Activated CD4-positive, alpha-beta memory T cell treated with anti-CD3 and anti-CD28 coated beads for 36 hours (primary cell): ENCODE results near the gene SND1. TPM values are rescaled to one million over a fixed set of nuclear protein-coding genes. Genes with fewer than 3 reads are reported as not detected.

Experiments used
- CTCF ChIA-PET: fragments of 350-600 bp; sonication (Branson Sonifier 250); formaldehyde crosslinking; loops from one replicate; lab custom pipeline; 2021; ENCODE audit warnings: antibody characterized with exemption, inconsistent platforms; lab: Charles Lee
- POLR2A ChIA-PET: fragments of 350-600 bp; sonication (Branson Sonifier 250); formaldehyde crosslinking; loops from one replicate; lab custom pipeline; 2021; ENCODE audit warnings: antibody characterized with exemption; lab: Charles Lee
- DNase-seq: peaks from one replicate; pipeline ENCODE4 v3.0.0-alpha.2; 2020
- H3K27ac Mint-ChIP-seq: one replicate; pipeline ENCODE4 v1.8.0; 2021; ENCODE audit warnings: mixed read lengths
- H3K27me3 Mint-ChIP-seq: one replicate; pipeline ENCODE4 v1.8.0; 2021; ENCODE audit warnings: mixed read lengths
- H3K36me3 Mint-ChIP-seq: one replicate; pipeline ENCODE4 v1.8.0; 2021; ENCODE audit warnings: mixed read lengths
- H3K4me1 Mint-ChIP-seq: one replicate; pipeline ENCODE4 v1.8.0; 2021; ENCODE audit warnings: low read depth, mixed read lengths
- H3K4me3 Mint-ChIP-seq: one replicate; pipeline ENCODE4 v1.8.0; 2021; ENCODE audit warnings: mild to moderate bottlenecking, mixed read lengths
- H3K9me3 Mint-ChIP-seq: one replicate; pipeline ENCODE4 v1.8.0; 2021; ENCODE audit warnings: mixed read lengths
- intact Hi-C: fragments of 100-400 bp; cut with micrococcal nuclease; formaldehyde crosslinking; loops from one replicate; pipeline ENCODE4 v1.15.1; 2023
- total RNA-seq, 2 experiments: library from RNA; stranded (reverse); gene quantifications; one replicate each; pipeline ENCODE4 v1.2.3, GENCODE V29; 2021

Gene SND1
- total RNA-seq, 2 experiments from 2014 or later: 208 to 235 TPM

- intact Hi-C loops: no loop called here
- POLR2A ChIA-PET: no interaction called here
- H3K9me3 Mint-ChIP-seq: no peaks in the 10 kb centered on the region
- no peak for DNase-seq
- H3K27ac Mint-ChIP-seq: no peak overlapping the region
- peaks cover 22% of the 10 kb centered on the region for H3K4me1 Mint-ChIP-seq
- H3K27me3 Mint-ChIP-seq: no peaks in the 10 kb centered on the region
- CTCF ChIA-PET: interaction anchor here (1.5 kb wide), 1 partner anchor 13 kb away, joined by 3 read pairs; no protein-coding TSS in a partner anchor
- peaks cover 27% of the 10 kb centered on the region for H3K36me3 Mint-ChIP-seq
- H3K4me3 Mint-ChIP-seq: no peak overlapping the region
These were observed 233.3 kb downstream of the SND1 start for GRCh38 chr7:127885222-127885772.

- no peaks in the 10 kb centered on the region for H3K27me3 Mint-ChIP-seq
- ChIA-PET CTCF (interaction anchor here (1.5 kb wide), 1 partner anchor 13 kb away, joined by 3 read pairs; no protein-coding TSS in a partner anchor), POLR2A (no interaction called here)
- peaks cover 21% of the 10 kb centered on the region for H3K4me1 Mint-ChIP-seq
- no peak overlapping the region for H3K27ac Mint-ChIP-seq
- H3K4me3 Mint-ChIP-seq: no peak overlapping the region
- intact Hi-C loops: no loop called here
- no peak for DNase-seq
- H3K9me3 Mint-ChIP-seq: no peaks in the 10 kb centered on the region
- peaks cover 30% of the 10 kb centered on the region for H3K36me3 Mint-ChIP-seq
These were observed 233.8 kb downstream of the SND1 start for GRCh38 chr7:127885843-127886242.

- peaks cover 21% of the 10 kb centered on the region for H3K4me1 Mint-ChIP-seq
These were observed 234.3 kb downstream of the SND1 start for GRCh38 chr7:127886248-127886647.

GRCh38 chr7:127887096-127887495 is 235.1 kb downstream of the SND1 start:
- Mint-ChIP-seq H3K27me3 (no peaks in the 10 kb centered on the region), H3K4me1 (peaks cover 18% of the 10 kb centered on the region), H3K4me3 (no peak overlapping the region), H3K27ac (no peak overlapping the region), H3K36me3 (peaks cover 38% of the 10 kb centered on the region), H3K9me3 (no peaks in the 10 kb centered on the region)
- intact Hi-C loops: no loop called here
- DNase-seq: no peak
- ChIA-PET POLR2A (interaction anchor here (1.2 kb wide), 1 partner anchor 19 kb away, joined by 3 read pairs; no protein-coding TSS in a partner anchor), CTCF (no interaction called here)

More at GRCh38 chr7:127886248-127886647, 234.3 kb downstream of the SND1 start:
- Mint-ChIP-seq H3K36me3 (peaks cover 30% of the 10 kb centered on the region), H3K27me3 (no peaks in the 10 kb centered on the region), H3K4me3 (no peak overlapping the region), H3K27ac (no peak overlapping the region), H3K9me3 (no peaks in the 10 kb centered on the region)
- ChIA-PET POLR2A (interaction anchor here (1.2 kb wide), 1 partner anchor 20 kb away, joined by 3 read pairs; no protein-coding TSS in a partner anchor), CTCF (interaction anchor here (1.5 kb wide), 1 partner anchor 14 kb away, joined by 3 read pairs; no protein-coding TSS in a partner anchor)
- intact Hi-C loops: no loop called here
- no peak for DNase-seq

- intact Hi-C loops: no loop called here
- Mint-ChIP-seq H3K4me1 (peaks cover 18% of the 10 kb centered on the region), H3K4me3 (no peak overlapping the region), H3K9me3 (no peaks in the 10 kb centered on the region), H3K36me3 (peaks cover 42% of the 10 kb centered on the region), H3K27me3 (no peaks in the 10 kb centered on the region), H3K27ac (no peak overlapping the region)
- POLR2A ChIA-PET: no interaction called here
- CTCF ChIA-PET: interaction anchor here (0.6 kb wide), 1 partner anchor 179 kb away, joined by 3 read pairs; no protein-coding TSS in a partner anchor
- DNase-seq: no peak
These were observed 235.6 kb downstream of the SND1 start for GRCh38 chr7:127887631-127888030.

- ChIA-PET CTCF (no interaction called here), POLR2A (no interaction called here)
- no peak for DNase-seq
- no peak overlapping the region for H3K27ac Mint-ChIP-seq
- peaks cover 22% of the 10 kb centered on the region for H3K4me1 Mint-ChIP-seq
- H3K4me3 Mint-ChIP-seq: no peak overlapping the region
- H3K9me3 Mint-ChIP-seq: no peaks in the 10 kb centered on the region
- H3K36me3 Mint-ChIP-seq: peaks cover 49% of the 10 kb centered on the region
- intact Hi-C loops: no loop called here
- H3K27me3 Mint-ChIP-seq: no peaks in the 10 kb centered on the region
These were observed 236.4 kb downstream of the SND1 start for GRCh38 chr7:127888411-127888810.

- H3K27ac Mint-ChIP-seq: no peak overlapping the region
These were observed 236.8 kb downstream of the SND1 start for GRCh38 chr7:127888825-127889224.

GRCh38 chr7:127889677-127890076 is 237.7 kb downstream of the SND1 start:
- Mint-ChIP-seq H3K4me3 (no peak overlapping the region), H3K9me3 (no peaks in the 10 kb centered on the region), H3K27ac (no peak overlapping the region), H3K4me1 (peaks cover 25% of the 10 kb centered on the region), H3K36me3 (peaks cover 49% of the 10 kb centered on the region), H3K27me3 (no peaks in the 10 kb centered on the region)
- CTCF ChIA-PET: interaction anchor here (0.6 kb wide), 1 partner anchor 14 kb away, joined by 3 read pairs; no protein-coding TSS in a partner anchor
- DNase-seq: no peak
- POLR2A ChIA-PET: no interaction called here
- intact Hi-C loops: no loop called here

More at GRCh38 chr7:127888825-127889224, 236.8 kb downstream of the SND1 start:
- Mint-ChIP-seq H3K4me3 (no peak overlapping the region), H3K27me3 (no peaks in the 10 kb centered on the region), H3K4me1 (peaks cover 25% of the 10 kb centered on the region), H3K36me3 (peaks cover 52% of the 10 kb centered on the region), H3K9me3 (no peaks in the 10 kb centered on the region)
- ChIA-PET CTCF (interaction anchor here (0.6 kb wide), 1 partner anchor 15 kb away, joined by 3 read pairs; no protein-coding TSS in a partner anchor), POLR2A (no interaction called here)
- intact Hi-C loops: no loop called here
- no peak for DNase-seq

GRCh38 chr7:127890726-127891125 is 238.7 kb downstream of the SND1 start:
- DNase-seq: no peak
- Mint-ChIP-seq H3K27ac (no peak overlapping the region), H3K9me3 (no peaks in the 10 kb centered on the region), H3K36me3 (peaks cover 48% of the 10 kb centered on the region), H3K4me3 (no peak overlapping the region), H3K27me3 (no peaks in the 10 kb centered on the region), H3K4me1 (peaks cover 25% of the 10 kb centered on the region)
- intact Hi-C loops: no loop called here
- ChIA-PET CTCF (no interaction called here), POLR2A (interaction anchor here (0.5 kb wide), 1 partner anchor 454 kb away, joined by 3 read pairs; no protein-coding TSS in a partner anchor)

- Mint-ChIP-seq H3K27me3 (no peaks in the 10 kb centered on the region), H3K4me1 (peaks cover 23% of the 10 kb centered on the region), H3K36me3 (peaks cover 48% of the 10 kb centered on the region), H3K4me3 (no peak overlapping the region), H3K27ac (no peak overlapping the region), H3K9me3 (no peaks in the 10 kb centered on the region)
- intact Hi-C loops: no loop called here
- CTCF ChIA-PET: no interaction called here
- DNase-seq: no peak
- POLR2A ChIA-PET: interaction anchor here (0.5 kb wide), 1 partner anchor 454 kb away, joined by 3 read pairs; no protein-coding TSS in a partner anchor
These were observed 239.2 kb downstream of the SND1 start for GRCh38 chr7:127891144-127891543.

GRCh38 chr7:127891854-127892438 is 240.0 kb downstream of the SND1 start:
- intact Hi-C loops: no loop called here
- DNase-seq: no peak
- no peaks in the 10 kb centered on the region for H3K27me3 Mint-ChIP-seq
- peaks cover 23% of the 10 kb centered on the region for H3K4me1 Mint-ChIP-seq
- no peak overlapping the region for H3K27ac Mint-ChIP-seq
- H3K9me3 Mint-ChIP-seq: no peaks in the 10 kb centered on the region
- H3K4me3 Mint-ChIP-seq: no peak overlapping the region
- POLR2A ChIA-PET: no interaction called here
- peaks cover 48% of the 10 kb centered on the region for H3K36me3 Mint-ChIP-seq
- CTCF ChIA-PET: interaction anchor here (1.8 kb wide), 1 partner anchor 9 kb away, joined by 3 read pairs; no protein-coding TSS in a partner anchor

GRCh38 chr7:127892488-127893314 is 240.7 kb downstream of the SND1 start:
- H3K36me3 Mint-ChIP-seq: peaks cover 44% of the 10 kb centered on the region
- no peak overlapping the region for H3K27ac Mint-ChIP-seq
- H3K4me1 Mint-ChIP-seq: peaks cover 23% of the 10 kb centered on the region
- H3K4me3 Mint-ChIP-seq: no peak overlapping the region
- intact Hi-C loops: no loop called here
- DNase-seq: no peak
- H3K27me3 Mint-ChIP-seq: no peaks in the 10 kb centered on the region
- ChIA-PET CTCF (interaction anchor here (1.8 kb wide), 1 partner anchor 9 kb away, joined by 3 read pairs; no protein-coding TSS in a partner anchor), POLR2A (no interaction called here)
- H3K9me3 Mint-ChIP-seq: no peaks in the 10 kb centered on the region
